DMS 273 (cell line): Measurements from ENCODE around the gene JTB.

Experiments
- DNase-seq: peaks from one replicate; lab custom pipeline; 2025; ENCODE audit not compliant: unreplicated experiment; lab: John Stamatoyannopoulos, UW

Gene JTB

DNA sequence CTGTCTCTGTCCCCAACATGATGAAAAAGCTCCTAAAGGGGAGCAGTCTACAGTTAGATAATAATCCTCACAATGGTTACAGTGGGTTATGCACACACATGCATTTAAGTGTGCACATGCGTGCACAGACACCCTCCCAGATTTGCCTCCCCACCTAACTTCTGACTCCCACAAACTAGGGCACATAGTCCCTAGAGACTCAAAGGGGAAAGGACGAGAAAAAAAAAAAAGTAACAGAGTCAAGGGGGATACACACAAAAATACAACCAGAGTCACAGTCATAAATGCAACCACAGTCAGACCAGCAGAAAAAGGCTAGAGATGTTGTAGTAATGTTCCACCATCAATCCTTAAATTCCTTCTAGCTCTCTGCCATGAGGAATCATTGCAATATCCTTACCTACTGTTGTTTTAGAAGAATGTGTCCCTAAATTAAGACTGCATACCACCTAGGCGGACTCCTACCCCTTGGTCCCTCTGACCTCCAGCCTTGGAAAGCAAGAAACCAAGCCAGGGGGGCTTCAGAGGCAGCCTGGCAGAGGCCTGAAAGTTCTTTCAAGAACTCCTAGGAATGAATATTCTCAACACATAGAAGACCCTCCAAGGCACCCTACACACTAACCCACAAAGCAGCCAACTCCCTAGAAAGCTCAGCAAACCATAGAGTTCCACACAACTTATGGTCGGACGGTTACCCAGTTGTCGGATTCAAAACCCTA, 20.3 kb downstream of the JTB start:
- DNase-seq: no peak

DNA sequence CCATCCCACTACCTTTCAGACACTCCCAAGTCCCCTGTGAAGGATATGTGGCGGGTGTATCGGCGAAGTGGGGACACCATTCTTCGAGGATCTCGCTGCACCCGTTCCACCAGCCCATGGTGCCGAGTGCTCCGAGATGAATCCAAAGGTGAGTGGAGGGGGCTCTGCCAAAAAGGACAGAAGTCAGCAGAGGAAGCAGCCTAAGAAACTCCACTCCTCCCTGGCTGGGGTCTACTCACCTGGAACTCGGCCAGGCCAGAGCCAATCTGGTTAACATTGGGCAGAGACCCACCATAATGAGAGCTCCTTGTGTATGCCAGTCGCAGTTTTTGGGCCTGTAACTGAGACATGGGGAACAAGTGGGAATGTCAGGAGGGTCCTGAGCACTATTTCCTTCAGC, 22.6 kb downstream of the JTB start:
- DNase-seq: no peak

DNA sequence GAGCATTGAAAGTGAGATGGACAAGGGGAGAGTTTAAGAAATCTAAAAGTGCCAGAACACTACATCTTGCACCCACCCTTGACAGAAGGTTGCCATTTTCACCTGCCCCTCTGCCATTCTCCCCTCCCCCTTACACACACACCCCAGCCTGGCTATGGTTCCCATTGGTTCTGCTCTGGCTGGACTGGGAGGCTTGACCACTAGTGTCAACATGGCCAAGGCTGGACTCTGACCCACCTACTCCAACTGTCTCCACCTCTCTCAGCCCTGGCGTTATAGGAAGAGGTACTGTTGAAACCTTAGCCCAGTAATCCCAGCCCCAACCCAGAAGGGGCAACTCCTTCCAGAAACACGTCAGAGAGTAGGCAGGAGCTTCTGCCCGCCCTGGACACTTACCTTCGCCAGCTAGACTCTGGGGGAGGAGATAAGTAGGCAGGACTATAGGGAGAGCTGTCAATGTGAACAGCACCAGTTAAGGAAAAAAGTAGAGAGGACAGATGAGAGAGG, 23.6 kb downstream of the JTB start:
- DNase-seq: no peak

DNA sequence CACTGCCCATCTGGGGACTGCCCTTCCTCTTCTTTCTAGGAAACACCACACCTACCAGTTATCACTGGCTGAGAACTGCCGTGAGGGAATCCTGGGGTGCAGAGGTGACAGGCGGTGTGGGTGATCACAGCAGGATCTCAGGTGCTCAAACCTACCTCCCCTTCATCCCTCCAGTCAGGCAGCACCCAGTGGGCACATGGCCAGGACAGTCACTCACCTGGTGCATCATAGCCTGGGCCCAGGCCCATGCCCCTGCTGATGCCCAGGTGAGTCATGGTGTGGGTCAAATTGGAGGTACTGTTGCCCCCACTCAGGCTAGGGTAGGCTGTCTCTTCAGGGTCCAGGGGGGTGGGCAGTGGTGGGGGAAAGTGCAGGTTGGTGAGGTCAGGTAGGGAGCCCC, 25.7 kb downstream of the JTB start:
- DNase-seq: no peak

DNA sequence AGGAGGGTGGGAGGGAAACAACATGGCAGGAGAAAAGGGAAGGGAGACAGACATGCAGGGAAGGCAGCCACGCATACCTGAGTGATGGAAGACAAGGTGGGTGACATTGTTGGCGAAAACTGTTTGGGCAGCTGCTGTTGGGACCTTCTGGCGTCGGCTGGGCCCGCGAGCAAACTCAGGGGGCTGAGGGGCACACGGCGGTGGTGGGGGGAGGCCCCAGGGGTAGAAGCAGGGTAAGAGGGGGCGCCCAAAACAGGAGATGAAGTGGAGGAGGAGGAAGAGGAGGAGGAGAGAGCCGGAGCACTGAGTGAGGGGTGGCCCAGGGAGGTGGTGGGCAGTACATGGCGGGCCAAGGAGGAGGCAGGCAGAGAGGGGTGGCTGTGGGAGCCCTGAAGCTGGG, 26.3 kb downstream of the JTB start:
- DNase-seq: no peak

DNA sequence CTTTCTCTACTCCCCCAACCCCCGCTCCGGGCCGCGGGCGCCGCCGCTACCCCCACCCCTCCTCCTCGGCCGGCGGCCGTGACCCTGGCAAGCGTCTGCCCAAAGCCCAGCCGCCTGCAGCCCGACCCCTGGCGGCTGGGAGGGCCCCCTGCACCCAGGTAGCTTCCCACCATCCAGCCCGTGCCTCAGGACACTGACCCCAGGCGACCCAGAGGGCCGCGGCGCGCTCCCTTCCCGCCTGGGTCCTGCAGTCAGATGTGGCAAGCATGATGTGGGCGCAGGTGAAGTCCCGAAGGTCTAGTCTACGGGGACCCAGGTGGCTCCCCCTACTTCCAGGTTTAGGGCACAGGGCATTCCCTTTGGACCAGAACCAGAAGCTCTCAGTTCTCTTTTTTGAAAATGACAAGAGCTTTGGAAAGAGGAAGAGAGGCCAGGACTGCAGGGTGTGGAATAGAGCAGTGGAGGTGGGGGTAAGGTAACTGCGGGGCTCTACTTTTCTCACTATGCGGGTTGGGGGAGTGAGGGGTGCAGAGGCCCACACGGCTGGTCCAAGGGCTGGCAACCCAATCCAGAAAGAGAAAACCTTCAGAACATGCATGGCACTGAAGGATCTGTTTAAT, 30.7 kb downstream of the JTB start, which contains the start of gene DENND4B:
DENND4B (minus strand) TSS at position 97 of the 620 bp plus-strand sequence. CDS start 2,344 bp downstream, outside the sequence.
- DNase-seq: peak; percentile 93

DNA sequence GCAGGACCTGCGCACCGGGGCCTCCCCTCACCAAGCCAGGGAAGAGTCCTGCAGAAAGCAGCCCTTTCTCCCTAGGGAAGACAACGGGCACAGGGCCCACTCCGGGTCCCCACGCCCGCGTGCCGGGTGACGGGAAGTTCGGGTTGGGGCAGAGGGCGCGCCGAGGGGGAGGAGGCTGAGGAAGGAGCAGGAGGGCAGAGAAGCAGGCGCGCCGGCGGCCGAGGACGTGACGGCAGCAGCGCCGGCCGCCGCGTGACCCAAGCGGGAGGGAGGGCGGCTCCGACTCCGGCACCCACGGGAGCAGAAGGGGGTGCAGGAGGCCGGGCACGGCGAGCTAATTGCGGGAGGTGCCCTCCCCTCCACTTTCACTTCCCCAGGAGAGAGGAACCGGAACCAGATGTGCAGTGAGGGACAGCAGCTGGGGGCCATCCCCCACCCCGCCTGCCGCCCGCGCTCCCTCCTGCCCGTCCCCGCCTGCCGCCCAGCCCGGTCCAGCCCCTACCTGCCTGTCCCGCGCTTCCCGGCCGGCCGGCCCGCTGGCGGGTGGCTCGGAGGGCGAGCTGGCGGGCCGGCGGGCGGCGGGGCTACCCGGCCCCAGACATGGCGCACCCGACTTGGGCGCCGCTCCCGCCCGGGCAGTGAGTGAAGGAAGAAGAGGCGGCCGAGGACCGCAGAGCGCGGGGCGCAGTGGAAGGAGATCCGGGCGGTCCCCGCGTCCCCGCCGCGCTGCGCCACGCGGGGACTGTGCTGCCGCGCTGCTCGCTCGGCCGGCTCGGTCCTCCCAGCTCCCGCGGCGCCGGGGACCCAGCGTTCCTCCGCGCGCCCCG, 31.5 kb downstream of the JTB start:
- peak; percentile 84 for DNase-seq

DNA sequence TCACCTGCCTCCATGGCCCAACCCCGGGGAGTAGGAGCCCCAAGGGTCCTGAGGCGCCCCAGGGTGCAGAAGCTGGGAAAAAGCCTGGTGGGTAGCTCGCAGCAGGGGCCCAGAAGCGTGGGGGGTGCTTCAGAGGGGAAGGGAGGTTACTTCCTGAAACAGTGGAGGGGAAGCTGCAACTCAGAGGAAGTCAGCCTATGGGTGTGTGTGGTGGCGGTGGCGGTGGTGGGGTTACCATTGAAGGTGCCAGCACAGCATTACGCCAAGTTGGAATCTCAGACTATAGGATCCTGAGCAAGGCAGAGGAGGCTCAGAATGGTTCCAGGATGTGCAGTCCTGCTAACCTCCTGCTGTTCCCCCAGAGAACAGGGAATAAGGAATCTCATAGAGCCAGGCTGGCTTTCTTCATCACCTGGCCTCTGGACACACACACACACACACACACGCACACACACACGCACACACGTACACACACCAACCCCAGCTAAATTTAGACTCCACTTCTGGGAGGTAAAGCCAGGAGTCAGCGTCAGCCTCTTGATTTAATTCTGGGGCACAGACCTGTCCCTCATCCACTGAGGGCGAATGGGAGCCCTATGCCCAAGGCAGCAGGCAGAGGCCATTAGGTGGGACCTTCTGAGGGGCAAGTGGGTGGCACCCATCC, 32.2 kb downstream of the JTB start:
- peak; percentile 66 for DNase-seq

DNA sequence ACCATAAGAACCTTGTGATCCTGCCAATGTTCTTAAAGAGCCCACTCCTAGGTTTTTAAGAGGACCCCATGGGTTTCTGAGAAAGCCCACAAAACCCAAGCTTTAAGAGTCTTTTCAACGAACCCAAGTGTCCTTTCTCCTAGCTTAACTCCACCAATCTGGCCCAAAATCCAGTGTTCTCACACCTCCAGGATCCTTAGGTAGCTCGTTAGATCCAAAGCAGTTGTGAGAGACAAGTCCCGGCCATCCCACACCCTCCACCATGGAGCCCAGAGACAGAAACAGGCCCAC, 32.7 kb downstream of the JTB start:
- no peak for DNase-seq

DNA sequence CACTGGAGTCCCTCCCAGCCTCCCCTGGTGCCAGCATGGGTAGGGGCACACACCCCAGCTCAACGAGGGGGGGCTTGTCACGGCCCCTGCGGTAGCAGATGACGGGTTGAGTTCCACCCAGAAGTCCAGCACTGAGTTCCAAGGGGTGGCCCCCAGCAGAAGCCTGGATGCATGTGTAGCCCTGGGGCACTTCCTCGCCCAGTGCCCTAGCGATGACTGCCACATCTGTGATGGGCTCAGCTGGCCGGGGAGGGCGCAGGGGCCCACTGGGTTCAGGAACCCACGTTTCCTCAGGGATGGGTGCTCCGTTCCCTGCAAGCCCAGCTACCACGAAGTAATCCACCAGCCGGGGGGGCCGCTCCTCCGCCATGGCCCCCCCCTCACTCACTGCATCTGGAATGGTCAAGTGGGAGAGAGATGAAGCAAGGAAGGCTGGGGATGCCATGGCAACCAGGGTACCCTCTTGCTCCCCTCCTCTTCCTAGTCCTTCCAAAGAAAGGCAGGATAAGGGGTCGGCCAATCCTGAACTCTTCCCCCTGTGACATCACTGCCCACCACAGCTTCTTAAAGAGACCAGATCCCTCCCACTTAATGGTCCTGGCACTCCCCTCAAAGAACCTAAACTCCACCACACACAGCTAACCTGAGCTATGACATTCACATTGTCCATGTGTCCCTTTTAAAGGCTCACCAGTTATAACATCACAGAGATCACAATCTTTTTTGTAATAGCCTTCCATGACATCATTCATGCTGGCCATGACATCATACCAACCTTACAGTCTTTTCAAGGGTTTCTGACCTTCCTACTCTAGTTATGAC, 33.3 kb downstream of the JTB start:
- no peak for DNase-seq

DNA sequence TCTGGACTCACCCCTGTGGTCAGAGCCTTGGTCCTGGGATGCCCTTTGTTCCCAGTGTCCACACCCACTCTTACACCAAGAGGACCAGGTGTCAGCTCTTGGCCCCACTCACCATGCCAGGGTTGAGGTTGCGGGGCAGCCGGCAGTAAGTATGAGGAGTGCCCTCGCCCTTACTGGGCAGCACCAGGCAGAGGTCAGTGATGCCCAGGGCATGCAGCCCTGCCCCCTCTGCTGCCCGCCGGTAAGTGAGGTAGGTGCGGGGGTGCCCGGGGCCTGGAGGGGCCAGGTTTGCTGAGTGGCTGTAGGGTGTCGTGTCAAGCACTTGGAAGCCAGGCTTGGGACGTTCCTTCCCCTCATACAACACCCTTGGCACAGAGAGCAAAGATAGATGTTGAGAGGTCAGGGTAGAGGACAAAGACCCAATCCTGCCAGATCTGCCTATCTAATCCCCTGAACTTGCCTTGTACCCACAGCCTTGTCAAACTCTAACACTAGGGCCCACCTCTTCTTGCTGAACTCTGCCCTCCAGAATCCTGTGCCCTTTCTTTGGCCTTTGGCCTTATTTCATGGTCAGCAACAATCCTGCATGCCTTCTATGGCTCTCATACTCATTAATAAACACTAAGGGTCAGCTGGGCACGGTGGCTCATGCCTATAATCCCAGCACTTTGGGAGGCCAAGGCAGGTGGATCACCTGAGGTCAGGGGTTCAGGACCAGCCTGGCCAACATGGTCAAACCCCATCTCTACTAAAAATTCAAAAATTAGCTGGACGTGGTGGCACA, 34.5 kb downstream of the JTB start:
- DNase-seq: no peak

DNA sequence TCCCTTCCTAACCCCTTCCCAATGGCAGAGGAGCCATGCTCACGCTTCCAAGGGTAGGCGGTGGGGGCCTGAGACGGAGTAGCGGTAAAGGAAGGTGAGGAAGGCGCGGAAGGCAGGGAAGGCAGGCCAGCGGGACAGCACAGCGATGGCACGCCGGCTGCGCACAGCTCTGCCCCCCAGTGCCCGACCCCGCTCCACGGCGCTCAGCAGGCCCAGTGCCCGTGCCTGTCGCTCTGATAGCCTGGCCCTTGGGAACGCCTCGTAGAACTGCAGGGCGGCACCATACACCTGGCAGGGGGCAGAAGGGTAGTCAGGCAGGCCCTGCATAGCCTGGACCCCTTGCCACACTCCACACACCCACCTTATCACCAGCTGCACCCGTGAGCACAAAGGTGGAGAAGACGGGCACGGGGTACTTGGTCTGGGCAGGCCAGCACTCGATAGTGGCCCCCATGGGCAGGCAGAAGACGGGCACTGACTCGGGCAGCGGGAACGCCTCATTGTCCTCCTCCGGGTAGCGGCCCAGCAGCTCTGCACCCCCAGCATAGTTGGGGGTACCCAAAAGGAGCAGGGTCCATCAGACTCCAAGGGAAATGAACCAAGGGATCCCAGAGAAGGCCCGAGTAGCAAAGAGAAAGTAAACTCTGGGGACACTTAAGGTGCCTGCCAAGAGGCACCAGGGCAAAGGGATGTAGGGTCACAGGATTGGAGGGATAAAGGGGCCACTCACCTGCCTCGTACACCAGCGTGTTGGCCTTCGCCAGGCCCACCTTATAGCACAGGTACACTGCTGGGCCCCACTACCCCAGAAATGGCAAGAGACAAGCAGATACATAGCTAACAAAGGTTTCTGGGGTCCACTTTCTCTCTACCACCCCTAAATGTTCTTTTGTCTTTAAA, 35.4 kb downstream of the JTB start:
- DNase-seq: no peak

DNA sequence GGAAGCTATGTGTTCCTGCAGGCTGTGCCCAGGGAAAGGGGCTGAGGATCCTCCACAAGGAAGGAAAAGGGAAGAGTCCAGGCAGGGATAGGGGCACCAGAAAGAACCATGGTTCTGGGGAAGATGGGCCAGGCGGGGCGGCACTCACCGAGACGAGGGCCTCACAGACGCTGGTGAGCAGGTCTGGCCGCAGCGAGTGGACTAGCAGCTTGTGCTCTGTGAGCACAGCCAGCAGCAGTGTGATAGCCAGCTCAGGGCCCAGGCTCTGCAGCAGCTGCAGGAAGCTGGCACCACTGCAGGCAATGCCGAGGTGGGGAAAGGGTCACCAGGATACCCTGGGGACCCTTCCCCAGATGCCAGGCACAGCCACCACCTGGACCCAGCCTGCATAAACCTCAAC, 36.7 kb downstream of the JTB start:
- DNase-seq: no peak

DNA sequence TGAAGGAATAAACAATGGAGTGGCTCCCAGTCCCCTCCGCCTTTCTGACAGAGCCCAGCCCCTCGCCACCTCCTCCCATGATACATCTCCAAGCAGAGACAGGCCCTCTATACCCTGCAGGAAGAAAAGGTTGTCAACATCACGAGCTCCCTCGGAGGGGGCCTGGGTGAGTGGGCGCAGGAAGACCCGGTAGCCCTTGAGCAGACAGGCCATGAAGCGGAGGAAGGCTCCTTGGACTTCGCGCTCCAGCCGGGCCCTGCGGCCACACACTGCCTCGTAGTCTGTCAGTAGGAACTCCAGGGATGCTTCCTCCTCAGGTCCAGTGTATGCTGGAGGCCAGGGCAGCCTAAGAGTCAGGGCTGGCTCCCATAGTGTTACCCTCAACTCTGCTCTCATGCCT, 38.0 kb downstream of the JTB start:
- DNase-seq: no peak

DNA sequence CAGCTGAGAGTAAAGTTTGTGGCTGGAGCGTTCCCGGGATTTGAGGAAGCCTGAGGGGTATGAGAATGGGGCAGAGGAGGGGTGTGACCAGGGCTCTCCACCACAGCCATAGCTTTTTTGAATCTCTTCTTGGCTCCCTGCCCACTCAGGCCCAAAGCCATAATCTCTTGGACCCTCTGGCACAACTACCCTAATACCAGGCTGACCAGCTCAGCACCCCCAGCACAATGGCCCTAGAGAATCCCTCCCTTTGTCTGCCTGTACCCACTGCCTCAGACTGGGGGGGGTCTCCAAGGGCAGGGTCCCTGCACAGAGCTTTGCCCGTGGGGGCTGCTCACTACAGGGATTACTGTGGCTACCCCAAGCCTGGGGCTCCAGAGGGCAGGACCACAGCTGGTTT, 38.5 kb downstream of the JTB start:
- no peak for DNase-seq

DNA sequence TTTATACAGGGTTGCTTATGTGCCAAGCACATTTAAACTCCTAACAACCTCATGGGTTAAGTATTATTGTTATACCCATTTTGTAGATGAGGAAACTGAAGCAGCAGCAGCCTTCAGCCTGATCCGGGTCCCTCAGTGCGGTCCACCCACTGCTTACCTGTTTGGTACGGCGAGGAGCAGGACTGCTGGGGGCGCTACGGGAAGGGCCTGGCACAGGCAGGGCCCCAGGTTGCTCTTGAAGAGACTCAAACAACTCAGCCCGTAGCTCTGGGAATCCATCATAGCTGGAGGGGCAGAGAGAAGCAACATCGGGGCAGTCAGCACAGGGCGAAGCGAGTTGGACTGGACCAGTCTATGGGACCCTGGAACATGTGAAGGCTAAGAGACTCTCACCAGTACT, 40.1 kb downstream of the JTB start:
- no peak for DNase-seq

DNA sequence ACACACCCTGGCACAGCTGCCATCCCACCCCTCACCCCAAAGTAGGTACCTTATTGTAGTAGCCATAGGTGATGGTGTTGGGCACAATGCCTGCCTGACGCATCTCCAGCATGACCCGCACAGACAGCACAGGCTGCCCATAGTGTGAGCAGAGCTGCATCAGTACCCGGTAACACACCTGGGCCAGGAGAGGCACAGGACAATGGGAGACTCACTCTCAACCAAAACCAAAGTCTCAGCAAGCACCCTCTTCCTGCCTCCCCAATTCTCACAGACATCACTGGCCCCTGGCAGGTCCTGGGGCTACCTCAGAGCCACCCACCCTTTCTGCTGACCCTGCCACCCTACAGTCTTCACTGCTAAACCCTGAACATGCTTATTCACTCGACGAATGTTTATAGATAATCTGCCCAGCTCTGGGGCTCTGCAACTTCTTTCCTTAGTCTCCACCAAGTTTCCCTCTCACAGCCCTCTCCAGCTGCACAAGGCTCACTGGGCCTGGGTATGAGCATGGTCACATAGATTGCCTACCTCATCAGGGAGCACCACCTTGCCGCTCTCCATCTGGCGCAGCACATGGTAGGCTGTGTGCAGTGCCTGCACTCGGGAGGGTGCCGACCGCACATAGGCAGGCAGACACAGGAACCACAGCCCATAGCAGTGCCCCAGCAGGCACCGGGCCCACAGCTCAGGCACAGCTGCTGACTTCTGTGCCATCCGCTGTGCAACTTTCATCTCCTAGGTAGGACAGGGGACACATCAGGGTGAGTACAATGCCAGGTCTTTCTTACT, 41.3 kb downstream of the JTB start:
- no peak for DNase-seq

DNA sequence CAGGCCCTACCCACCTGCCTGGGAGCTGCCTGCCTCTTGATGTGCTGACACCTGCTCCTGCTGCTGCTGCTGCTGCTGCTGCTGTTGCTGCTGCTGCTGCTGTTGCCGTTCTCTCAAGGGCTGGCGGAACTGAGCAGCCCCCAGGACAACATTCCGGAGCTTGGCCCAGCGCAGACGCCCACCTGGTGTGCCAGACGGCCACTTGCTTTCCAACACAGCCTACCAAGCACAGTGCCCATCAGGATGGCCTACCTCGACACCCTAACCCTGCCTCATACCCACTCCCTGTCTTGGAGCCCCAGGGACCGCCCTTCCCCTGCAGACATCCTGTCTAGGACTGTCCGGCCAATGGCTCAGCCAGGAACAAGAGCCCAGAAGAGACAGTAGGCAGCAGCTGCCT, 42.7 kb downstream of the JTB start:
- DNase-seq: no peak
